ENCODE results near the gene ILK. TPM values are rescaled to one million over a fixed set of nuclear protein-coding genes. Genes with fewer than 3 reads are reported as not detected.

Gene ILK
- total RNA-seq, 1 experiment from 2014 or later = 73.5 TPM

DNA sequence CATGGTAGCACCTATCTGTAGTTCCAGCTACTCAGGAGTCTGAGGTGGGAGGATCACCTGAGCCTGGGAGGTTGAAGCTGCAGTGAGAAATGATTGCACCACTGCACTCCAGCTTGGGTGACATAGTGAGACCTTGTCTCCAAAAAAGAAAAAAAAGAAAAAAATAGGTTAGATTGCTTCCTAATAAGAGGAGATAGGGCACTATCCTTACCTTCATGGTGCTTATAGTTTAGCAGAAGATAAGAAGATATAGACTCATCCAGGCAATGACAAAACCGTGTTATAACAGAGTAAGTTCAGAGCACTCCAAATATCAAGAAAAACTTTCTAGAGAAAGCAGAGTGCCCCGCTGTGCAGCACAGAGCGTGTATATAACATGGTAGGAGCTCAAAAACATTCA is 42.3 kb upstream of the ILK start:
- intact Hi-C loops (cut with micrococcal nuclease) = no loop called here
- BruUV-seq (replicated peaks) = no TSS peak
- Histone ChIP-seq H3K4me3 (replicated peaks in 1 of 2; ENCODE audit: low read depth in 1 of 2, low read length in 2 of 2) (no peak overlapping the region), H3K36me3 (ENCODE audit: control insufficient read depth in 1 of 2, insufficient read depth in 2 of 2, low read length in 2 of 2) (no peaks in the 10 kb centered on the region; a peak in 1 of 4 replicates), H3K27ac (ENCODE audit: low read depth, low read length) (no peak overlapping the region), H3K4me1 (ENCODE audit: control insufficient read depth in 1 of 2, insufficient read depth in 2 of 2, low read length in 2 of 2) (peaks cover 0 to 6% of the 10 kb centered on the region in 2 experiments; a peak in 1 of 4 replicates), H3K79me2 (ENCODE audit: insufficient read depth, low read length) (no peaks in the 10 kb centered on the region), H3K9me2 (ENCODE audit: insufficient read depth) (no peaks in the 10 kb centered on the region), H3K4me2 (ENCODE audit: low read length) (no peak overlapping the region), H3K9ac (ENCODE audit: low read length) (no peak overlapping the region), H3K9me3 (ENCODE audit: control insufficient read depth in 1 of 2, insufficient read depth in 1 of 2, low read depth in 1 of 2, low read length in 2 of 2) (no peaks in the 10 kb centered on the region), H3K27me3 (ENCODE audit: insufficient read depth, low read length) (no peaks in the 10 kb centered on the region), H2AFZ (ENCODE audit: low read depth, low read length, poor library complexity, severe bottlenecking) (no peak overlapping the region), H4K20me1 (ENCODE audit: insufficient read depth) (no peaks in the 10 kb centered on the region)
- no peak for ATAC-seq
- TF ChIP-seq TCF7L2 (IDR thresholded peaks at IDR 0.05; ENCODE audit: borderline replicate concordance, extremely low read depth, insufficient read depth, insufficient read length) = no peak
- TF ChIP-seq, protein P1, sequence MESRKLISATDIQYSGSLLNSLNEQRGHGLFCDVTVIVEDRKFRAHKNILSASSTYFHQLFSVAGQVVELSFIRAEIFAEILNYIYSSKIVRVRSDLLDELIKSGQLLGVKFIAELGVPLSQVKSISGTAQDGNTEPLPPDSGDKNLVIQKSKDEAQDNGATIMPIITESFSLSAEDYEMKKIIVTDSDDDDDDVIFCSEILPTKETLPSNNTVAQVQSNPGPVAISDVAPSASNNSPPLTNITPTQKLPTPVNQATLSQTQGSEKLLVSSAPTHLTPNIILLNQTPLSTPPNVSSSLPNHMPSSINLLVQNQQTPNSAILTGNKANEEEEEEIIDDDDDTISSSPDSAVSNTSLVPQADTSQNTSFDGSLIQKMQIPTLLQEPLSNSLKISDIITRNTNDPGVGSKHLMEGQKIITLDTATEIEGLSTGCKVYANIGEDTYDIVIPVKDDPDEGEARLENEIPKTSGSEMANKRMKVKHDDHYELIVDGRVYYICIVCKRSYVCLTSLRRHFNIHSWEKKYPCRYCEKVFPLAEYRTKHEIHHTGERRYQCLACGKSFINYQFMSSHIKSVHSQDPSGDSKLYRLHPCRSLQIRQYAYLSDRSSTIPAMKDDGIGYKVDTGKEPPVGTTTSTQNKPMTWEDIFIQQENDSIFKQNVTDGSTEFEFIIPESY (IDR thresholded peaks at IDR 0.05; ENCODE audit: extremely low read depth, insufficient replicate concordance, low read length) = no peak
- no peak for TF ChIP-seq CEBPB (IDR thresholded peaks at IDR 0.05; ENCODE audit: low read depth)
- no peak for TF ChIP-seq CBX3 (IDR thresholded peaks at IDR 0.05; ENCODE audit: low read depth)
- no peak for TF ChIP-seq ELF1 (IDR thresholded peaks at IDR 0.05; ENCODE audit: borderline replicate concordance, low read depth)
- TF ChIP-seq, protein P2, sequence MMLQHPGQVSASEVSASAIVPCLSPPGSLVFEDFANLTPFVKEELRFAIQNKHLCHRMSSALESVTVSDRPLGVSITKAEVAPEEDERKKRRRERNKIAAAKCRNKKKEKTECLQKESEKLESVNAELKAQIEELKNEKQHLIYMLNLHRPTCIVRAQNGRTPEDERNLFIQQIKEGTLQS (IDR thresholded peaks at IDR 0.05) = no peak
- no peak for TF ChIP-seq SP1 (IDR thresholded peaks at IDR 0.05; ENCODE audit: low read depth)
- no peak for DNase-seq (ENCODE audit: low read depth, low spot score)
- ChIA-PET RAD21 (ENCODE audit: low non-redundant PET in 1 of 2, low total read pairs in 2 of 2, uncharacterized antibody in 2 of 2, unreplicated experiment in 2 of 2) (no interaction called here), POLR2A (no interaction called here), CTCF (no interaction called here)

DNA sequence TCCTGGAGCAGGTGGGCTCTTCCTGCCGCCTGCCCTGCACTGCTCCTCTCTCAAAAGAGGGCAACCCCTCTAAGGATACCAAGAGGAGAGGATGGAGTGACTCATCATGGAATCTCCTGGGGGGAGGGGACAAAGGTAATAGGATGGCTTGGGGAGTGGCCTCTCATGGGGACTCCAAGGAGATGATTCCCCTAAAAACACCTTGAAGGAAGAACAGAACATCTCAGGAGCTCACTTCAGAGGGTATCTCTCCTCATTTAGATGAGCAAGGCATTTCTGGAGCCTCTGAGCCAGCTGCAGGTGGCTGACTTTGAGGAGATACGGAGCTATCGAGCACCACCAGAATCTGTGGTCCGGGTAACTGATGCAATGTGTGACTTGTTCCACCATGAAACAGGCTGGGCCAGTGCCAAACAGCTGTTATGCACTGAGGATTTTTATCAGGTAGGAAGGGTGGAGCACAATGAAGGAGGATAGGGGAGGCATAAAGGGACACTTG is 40.4 kb upstream of the ILK start:
- no peak overlapping the region for H3K4me3 ChIP-seq (replicated peaks in 1 of 2; ENCODE audit: low read depth in 1 of 2, low read length in 2 of 2)
- intact Hi-C loops (cut with micrococcal nuclease) = no loop called here
- H3K9me2 ChIP-seq (ENCODE audit: insufficient read depth) = no peaks in the 10 kb centered on the region
- no peaks in the 10 kb centered on the region; a peak in 1 of 4 replicates for H3K36me3 ChIP-seq (ENCODE audit: control insufficient read depth in 1 of 2, insufficient read depth in 2 of 2, low read length in 2 of 2)
- no TSS peak for BruUV-seq (replicated peaks)
- DNase-seq (ENCODE audit: low read depth, low spot score) = no peak
- no peaks in the 10 kb centered on the region for H3K79me2 ChIP-seq (ENCODE audit: insufficient read depth, low read length)
- ChIA-PET RAD21 (ENCODE audit: low non-redundant PET in 1 of 2, low total read pairs in 2 of 2, uncharacterized antibody in 2 of 2, unreplicated experiment in 2 of 2) (no interaction called here), CTCF (no interaction called here), POLR2A (no interaction called here)
- H3K9ac ChIP-seq (ENCODE audit: low read length) = no peak overlapping the region
- H3K4me2 ChIP-seq (ENCODE audit: low read length) = no peak overlapping the region
- no peak overlapping the region for H2AFZ ChIP-seq (ENCODE audit: low read depth, low read length, poor library complexity, severe bottlenecking)
- H3K9me3 ChIP-seq (ENCODE audit: control insufficient read depth in 1 of 2, insufficient read depth in 1 of 2, low read depth in 1 of 2, low read length in 2 of 2) = no peaks in the 10 kb centered on the region
- no peaks in the 10 kb centered on the region for H4K20me1 ChIP-seq (ENCODE audit: insufficient read depth)
- no peak for ATAC-seq
- no peak overlapping the region for H3K27ac ChIP-seq (ENCODE audit: low read depth, low read length)
- H3K4me1 ChIP-seq (ENCODE audit: control insufficient read depth in 1 of 2, insufficient read depth in 2 of 2, low read length in 2 of 2) = peaks cover 0 to 6% of the 10 kb centered on the region in 2 experiments; a peak in 1 of 4 replicates
- H3K27me3 ChIP-seq (ENCODE audit: insufficient read depth, low read length) = no peaks in the 10 kb centered on the region
- TF ChIP-seq SRF (IDR thresholded peaks at IDR 0.05; ENCODE audit: low read depth) (no peak), ZNF274 (IDR thresholded peaks at IDR 0.05; ENCODE audit: low read depth, low read length) (no peak), EZH2 (IDR thresholded peaks at IDR 0.05) (no peak), FOSL1 (IDR thresholded peaks at IDR 0.05; ENCODE audit: low read depth) (no peak), TCF7L2 (IDR thresholded peaks at IDR 0.05; ENCODE audit: borderline replicate concordance, extremely low read depth, insufficient read depth, insufficient read length) (no peak), SP1 (IDR thresholded peaks at IDR 0.05; ENCODE audit: low read depth) (no peak)
- TF ChIP-seq, protein P3, sequence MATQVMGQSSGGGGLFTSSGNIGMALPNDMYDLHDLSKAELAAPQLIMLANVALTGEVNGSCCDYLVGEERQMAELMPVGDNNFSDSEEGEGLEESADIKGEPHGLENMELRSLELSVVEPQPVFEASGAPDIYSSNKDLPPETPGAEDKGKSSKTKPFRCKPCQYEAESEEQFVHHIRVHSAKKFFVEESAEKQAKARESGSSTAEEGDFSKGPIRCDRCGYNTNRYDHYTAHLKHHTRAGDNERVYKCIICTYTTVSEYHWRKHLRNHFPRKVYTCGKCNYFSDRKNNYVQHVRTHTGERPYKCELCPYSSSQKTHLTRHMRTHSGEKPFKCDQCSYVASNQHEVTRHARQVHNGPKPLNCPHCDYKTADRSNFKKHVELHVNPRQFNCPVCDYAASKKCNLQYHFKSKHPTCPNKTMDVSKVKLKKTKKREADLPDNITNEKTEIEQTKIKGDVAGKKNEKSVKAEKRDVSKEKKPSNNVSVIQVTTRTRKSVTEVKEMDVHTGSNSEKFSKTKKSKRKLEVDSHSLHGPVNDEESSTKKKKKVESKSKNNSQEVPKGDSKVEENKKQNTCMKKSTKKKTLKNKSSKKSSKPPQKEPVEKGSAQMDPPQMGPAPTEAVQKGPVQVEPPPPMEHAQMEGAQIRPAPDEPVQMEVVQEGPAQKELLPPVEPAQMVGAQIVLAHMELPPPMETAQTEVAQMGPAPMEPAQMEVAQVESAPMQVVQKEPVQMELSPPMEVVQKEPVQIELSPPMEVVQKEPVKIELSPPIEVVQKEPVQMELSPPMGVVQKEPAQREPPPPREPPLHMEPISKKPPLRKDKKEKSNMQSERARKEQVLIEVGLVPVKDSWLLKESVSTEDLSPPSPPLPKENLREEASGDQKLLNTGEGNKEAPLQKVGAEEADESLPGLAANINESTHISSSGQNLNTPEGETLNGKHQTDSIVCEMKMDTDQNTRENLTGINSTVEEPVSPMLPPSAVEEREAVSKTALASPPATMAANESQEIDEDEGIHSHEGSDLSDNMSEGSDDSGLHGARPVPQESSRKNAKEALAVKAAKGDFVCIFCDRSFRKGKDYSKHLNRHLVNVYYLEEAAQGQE (IDR thresholded peaks at IDR 0.05; ENCODE audit: low read depth) = no peak
- TF ChIP-seq, protein P1 (IDR thresholded peaks at IDR 0.05; ENCODE audit: extremely low read depth, insufficient replicate concordance, low read length) = no peak

Data from HCT116 (cell line).